ENCODE results near the gene SSBP3. TPM values are rescaled to one million over a fixed set of nuclear protein-coding genes. Genes with fewer than 3 reads are reported as not detected.

The SSBP3 gene
- total RNA-seq, 4 donors from 2014 or later = 32.0 to 70.2 (median 60.3) TPM

DNA sequence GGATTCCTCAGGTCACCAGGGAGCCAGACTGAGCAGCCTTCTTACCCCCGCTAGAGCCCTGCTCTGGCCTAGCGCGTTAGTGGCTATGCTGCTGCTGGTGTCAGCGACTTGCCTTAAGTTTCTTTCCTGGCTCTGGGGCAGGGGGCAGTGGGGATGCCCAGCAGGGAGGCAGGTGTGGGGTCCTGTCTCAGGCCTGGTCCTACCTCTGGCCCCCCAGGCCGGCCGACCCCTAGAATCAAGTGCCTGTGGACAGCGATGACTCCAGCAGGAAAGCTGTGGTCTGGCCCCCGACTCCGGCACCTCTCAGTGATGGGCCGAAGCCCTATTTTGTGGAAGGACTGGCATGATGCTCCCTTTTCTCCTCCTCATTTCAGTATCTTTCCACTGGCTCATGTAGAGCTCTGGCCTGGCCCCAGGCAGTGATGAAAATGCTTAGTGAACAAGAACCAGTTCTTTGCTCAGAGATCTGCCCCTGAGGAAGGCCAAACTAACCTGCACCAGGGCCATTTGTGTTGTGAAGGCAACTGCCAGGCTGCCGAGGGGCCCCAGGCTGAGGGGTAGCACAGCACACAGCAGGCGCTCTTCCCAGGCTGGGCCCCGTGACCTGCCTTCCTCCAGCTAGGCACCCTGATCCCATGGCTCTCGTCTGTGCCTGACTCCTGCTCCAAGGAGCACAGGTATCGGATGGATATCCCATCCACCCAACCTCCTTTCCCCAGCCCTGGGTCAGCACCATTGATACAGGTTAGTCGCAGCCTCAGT is 182.6 kb downstream of the SSBP3 start:
- no peaks in the 10 kb centered on the region for H3K9me3 ChIP-seq
- peaks cover 0 to 34% (median 0%) of the 10 kb centered on the region in 3 donors for H3K36me3 ChIP-seq
- 86 to 90% methylated on average over 12 to 16 of the region's 16 CpGs for WGBS, 2 donors
- no peak for DNase-seq (ENCODE audit: low spot score in 2 of 2)
- no peak overlapping the region for H3K27ac ChIP-seq
- H3K4me3 ChIP-seq = no peak overlapping the region
- TF ChIP-seq, protein P1, sequence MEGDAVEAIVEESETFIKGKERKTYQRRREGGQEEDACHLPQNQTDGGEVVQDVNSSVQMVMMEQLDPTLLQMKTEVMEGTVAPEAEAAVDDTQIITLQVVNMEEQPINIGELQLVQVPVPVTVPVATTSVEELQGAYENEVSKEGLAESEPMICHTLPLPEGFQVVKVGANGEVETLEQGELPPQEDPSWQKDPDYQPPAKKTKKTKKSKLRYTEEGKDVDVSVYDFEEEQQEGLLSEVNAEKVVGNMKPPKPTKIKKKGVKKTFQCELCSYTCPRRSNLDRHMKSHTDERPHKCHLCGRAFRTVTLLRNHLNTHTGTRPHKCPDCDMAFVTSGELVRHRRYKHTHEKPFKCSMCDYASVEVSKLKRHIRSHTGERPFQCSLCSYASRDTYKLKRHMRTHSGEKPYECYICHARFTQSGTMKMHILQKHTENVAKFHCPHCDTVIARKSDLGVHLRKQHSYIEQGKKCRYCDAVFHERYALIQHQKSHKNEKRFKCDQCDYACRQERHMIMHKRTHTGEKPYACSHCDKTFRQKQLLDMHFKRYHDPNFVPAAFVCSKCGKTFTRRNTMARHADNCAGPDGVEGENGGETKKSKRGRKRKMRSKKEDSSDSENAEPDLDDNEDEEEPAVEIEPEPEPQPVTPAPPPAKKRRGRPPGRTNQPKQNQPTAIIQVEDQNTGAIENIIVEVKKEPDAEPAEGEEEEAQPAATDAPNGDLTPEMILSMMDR (IDR thresholded peaks at IDR 0.05) = no peak
- TF ChIP-seq EP300 (IDR thresholded peaks at IDR 0.05) (no peak), POLR2A (IDR thresholded peaks at IDR 0.05) (no peak)
- no peaks in the 10 kb centered on the region for H3K27me3 ChIP-seq
- peaks cover 0 to 43% (median 16%) of the 10 kb centered on the region in 4 donors for H3K4me1 ChIP-seq

GRCh38 chr1:54222711-54223110 is 183.5 kb downstream of the SSBP3 start:
- H3K4me1 ChIP-seq = peaks cover 0 to 37% (median 14%) of the 10 kb centered on the region in 4 donors
- H3K27me3 ChIP-seq = no peaks in the 10 kb centered on the region
- no peak for DNase-seq (ENCODE audit: low spot score in 2 of 2)
- peak overlapping the region in 1 of 4 donors; percentile 4 for H3K27ac ChIP-seq
- no peak overlapping the region for H3K4me3 ChIP-seq
- 71 to 78% methylated on average over 6 of the region's 6 CpGs for WGBS, 2 donors
- H3K36me3 ChIP-seq = peaks cover 0 to 35% (median 0%) of the 10 kb centered on the region in 3 donors
- TF ChIP-seq EP300 (IDR thresholded peaks at IDR 0.05) (no peak), POLR2A (IDR thresholded peaks at IDR 0.05) (no peak)
- TF ChIP-seq, protein P1 (IDR thresholded peaks at IDR 0.05) = no peak
- H3K9me3 ChIP-seq = no peaks in the 10 kb centered on the region

GRCh38 chr1:54221867-54222484 is 184.2 kb downstream of the SSBP3 start:
- 90 to 94% methylated on average over 7 of the region's 7 CpGs for WGBS, 2 donors

DNA sequence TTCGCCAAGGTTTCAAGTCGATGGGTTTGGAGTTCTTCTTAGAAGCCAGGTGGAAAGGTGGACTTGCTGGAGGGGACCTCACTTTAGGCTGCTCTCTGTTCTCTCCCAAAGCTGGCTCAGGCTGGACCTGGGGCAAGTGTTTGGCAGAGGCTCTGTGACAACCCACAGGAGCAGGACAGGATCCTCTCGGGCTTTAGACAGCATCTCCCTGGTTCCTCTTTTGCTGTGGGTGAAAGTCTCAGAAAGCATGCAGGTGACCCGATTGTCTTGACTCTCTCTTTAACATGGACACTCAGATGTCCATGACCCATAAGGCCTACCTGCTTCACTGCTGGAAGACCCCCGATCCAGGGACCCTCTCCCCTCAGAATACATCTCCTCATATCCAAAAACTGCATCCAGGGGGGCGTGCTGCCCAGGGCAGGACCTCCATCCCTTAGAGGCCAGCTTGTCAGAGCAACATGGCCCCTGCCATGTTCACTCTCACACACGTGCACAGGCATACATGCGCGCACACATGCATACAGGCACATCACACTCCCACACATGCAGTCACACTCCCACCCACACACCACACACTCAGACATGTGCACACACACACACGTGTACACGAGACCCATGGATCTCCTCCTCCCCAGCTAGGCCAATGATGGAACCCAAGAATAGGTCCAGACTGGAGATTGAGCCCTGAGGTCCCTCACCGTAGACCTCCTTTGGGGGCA is 184.9 kb downstream of the SSBP3 start:
- no peak overlapping the region for H3K4me3 ChIP-seq
- no peak for TF ChIP-seq EP300 (IDR thresholded peaks at IDR 0.05)
- TF ChIP-seq, protein P1 (IDR thresholded peaks at IDR 0.05) = no peak
- no peak for TF ChIP-seq POLR2A (IDR thresholded peaks at IDR 0.05)
- DNase-seq (ENCODE audit: low spot score in 2 of 2) = no peak
- 81 to 86% methylated on average over 12 of the region's 12 CpGs for WGBS, 2 donors
- H3K9me3 ChIP-seq = no peaks in the 10 kb centered on the region
- peak overlapping the region in 3 of 4 donors; percentile 40 to 84 (median 77) for H3K27ac ChIP-seq
- H3K36me3 ChIP-seq = peaks cover 0 to 49% (median 10%) of the 10 kb centered on the region in 3 donors
- H3K4me1 ChIP-seq = peaks cover 0 to 25% (median 9%) of the 10 kb centered on the region in 4 donors
- no peaks in the 10 kb centered on the region for H3K27me3 ChIP-seq

More at GRCh38 chr1:54221867-54222484, 184.2 kb downstream of the SSBP3 start:
- Histone ChIP-seq H3K9me3 (no peaks in the 10 kb centered on the region), H3K36me3 (peaks cover 0 to 43% (median 4%) of the 10 kb centered on the region in 3 donors), H3K4me1 (peaks cover 0 to 29% (median 10%) of the 10 kb centered on the region in 4 donors), H3K27ac (peak overlapping the region in 1 of 4 donors; percentile 4), H3K27me3 (no peaks in the 10 kb centered on the region), H3K4me3 (no peak overlapping the region)
- TF ChIP-seq, protein P1 (IDR thresholded peaks at IDR 0.05) = no peak
- TF ChIP-seq EP300 (IDR thresholded peaks at IDR 0.05) (no peak), POLR2A (IDR thresholded peaks at IDR 0.05) (no peak)
- no peak for DNase-seq (ENCODE audit: low spot score in 2 of 2)

All from tibial nerve (tissue), 4 donors.